GM18870 (cell line): ENCODE data around the gene MBD3.
"Not testable (repeated sequence)": the region's sequence is repeated elsewhere in the genome, so short reads cannot be mapped to it uniquely, and the experiment has no call there.

Experiments used
- ATAC-seq: cut with Tn5 transposase; IDR thresholded peaks from one replicate; pipeline ENCODE4 v1.9.1; 2021; ENCODE audit warnings: moderate library complexity; ENCODE audit not compliant: unreplicated experiment

Gene MBD3

DNA sequence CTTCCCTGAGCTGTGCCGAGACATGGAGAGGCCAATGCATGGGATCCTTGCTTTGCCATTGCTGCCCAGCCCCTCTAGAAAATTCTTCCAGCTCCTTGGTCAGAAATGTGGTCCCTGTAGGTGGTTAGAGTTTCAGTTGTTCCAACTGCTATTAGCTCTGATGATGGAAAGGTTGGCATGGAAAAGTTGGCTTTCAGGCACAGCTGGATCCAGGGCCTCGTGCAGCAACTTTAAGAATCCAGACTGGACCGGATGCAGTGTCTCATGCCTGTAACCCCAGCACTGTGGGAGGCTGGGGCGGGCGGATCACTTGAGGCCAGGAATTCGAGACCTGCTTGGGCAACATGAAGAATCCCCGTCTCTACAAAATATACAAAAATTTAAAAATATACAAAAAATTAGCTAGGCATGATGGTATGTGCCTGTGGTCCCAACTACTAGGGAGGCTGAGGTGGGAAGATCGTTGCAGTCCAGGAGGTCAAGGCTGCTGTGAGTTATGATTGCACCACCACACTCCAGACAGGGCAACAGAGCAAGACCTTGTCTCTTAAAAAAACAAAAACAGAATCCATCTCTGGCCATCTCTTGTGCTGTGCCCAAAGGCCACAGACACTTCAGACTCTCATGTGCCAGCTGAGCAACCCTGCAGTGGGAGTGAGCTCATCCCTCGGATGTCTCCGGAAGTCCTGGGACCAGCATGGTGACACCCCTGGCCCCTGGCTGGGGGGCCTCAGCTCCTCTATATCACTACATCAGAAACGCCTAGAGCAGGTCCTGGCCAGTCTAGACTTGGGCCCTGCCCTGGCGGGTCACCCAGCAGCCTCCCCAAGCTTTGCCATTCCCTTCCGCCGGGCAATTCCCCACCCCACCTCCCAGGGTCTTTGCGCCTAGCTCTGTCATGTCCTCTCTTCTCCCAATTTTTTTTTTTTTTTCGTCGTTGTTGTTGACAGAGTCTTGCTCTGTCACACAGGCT lies 41.3 kb downstream of the MBD3 start:
- ATAC-seq = no peak

DNA sequence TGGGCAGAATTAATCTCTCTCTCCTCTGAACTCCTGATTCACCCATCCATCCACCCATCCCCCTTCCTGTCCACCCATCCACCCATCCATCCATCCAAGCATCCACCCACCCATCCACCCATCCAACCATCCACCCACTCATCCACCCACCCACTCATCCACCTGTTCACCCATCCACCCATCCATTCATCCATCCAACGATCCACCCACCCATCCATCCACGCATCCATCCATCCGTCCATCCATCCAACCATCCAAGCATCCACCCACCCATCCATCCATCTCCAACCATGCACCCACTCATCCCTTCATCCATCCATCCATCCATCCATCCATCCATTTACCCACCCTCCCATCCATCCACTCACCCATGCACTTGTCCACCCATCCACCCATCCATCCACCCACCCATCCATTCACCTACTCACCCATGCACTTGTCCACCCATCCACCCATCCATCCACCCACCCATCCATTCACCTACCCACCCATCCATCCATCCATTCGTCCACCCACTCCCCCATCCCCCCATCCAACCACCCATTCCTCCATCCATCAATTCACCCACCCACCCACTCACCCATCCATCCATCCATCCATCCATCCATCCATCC lies 43.2 kb downstream of the MBD3 start:
- no peak for ATAC-seq

DNA sequence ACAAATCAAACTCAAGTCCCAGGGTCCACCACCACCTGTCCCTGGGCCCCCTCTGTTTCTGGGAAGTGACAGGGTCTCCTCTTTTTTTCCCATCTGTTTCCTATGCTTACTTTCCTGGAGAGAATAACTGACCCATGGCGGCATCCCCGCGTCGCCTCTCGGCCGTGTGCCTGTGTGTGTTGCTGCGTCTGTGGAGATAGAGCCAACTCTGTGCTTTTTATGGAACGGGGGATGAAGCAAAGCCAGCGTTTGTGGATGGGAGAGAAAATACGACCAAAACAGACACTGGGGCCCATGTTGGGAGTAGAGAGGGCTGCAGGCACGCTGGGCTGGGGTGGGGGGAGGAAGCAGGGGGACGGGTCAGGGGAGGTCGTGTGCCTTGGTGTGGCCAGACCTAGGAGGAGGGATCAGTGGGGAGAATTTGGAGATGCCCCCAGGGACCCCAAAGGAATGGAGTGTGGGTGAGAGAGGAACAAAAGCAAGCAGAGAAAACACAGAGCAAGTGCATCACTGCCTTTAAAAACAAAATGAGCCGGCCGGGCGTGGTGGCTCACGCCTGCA lies 52.2 kb downstream of the MBD3 start:
- no peak for ATAC-seq

DNA sequence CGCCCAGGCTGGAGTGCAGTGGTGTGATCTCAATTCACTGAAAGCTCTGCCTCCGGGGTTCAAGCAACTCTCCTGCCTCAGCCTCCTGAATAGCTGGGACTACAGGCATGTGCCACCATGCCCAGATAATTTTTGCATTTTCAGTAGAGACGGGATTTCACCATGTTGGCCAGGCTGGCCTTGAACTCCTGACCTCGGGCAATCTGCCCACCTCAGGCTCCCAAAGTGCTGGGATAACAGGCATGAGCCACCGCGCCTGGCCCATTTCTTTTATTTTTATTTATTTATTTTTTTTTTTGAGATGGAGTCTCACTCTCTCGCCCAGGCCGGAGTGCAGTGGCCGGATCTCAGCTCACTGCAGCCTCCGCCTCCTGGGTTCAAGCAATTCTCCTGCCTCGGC lies 52.9 kb downstream of the MBD3 start:
- not testable (repeated sequence) for ATAC-seq

DNA sequence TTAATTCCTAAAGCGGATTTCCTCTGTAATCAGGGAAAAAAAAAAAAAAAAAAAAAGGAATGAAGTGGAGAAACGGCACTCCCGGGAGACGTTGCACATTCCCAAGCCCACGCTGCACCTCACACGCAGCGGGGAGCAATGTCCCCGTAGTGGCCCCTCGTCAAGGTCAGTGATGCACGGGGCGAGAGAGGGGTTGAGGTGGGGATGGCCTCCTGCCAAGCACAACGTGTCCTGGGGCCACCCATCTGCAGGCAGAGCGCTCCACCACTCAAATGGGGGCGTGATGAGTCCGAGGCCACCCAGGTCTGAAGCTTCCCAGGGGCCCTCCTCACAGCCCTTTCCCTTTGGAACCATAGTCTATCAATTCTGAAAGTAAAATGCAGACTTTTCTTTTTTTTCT lies 53.7 kb downstream of the MBD3 start:
- ATAC-seq = no peak

DNA sequence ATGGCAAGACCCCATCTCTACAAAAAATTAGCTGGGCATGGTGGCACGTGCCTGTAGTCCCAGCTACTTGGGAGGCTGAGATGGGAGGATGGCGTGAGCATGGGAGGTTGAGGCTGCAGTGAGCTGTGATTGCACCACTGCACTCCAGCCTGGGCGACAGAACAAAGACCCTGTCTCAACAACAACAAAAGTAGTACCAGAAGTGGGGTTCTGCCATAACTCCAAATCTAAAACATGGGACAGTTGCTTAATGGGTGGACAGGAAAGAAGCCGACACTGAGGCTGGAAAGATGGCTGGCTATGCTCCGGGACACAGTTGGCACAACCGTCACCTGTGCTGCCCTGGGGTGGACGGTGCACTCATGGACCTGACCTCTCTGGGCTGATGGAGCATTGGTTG lies 57.0 kb downstream of the MBD3 start:
- not testable (repeated sequence) for ATAC-seq

DNA sequence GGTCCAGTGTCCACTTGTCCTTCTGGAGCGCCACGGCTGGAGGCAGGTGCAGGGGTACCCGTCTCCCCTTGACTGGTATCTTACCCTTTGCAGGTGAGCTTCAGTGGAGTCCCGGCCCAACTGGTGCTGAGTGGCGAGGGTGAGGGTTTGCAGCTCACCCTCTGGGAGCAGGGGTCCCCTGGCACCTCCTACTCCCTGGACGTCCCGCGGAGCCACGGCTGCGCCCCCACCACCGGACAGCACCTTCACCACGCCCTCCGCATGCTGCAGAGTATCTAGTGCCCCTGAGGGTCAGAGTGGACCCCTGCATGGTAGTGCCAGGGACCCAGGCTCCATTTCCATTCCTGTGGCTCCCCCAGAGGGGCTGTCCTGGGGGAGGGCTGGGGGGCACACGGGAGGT lies 57.7 kb downstream of the MBD3 start:
- ATAC-seq = no peak

DNA sequence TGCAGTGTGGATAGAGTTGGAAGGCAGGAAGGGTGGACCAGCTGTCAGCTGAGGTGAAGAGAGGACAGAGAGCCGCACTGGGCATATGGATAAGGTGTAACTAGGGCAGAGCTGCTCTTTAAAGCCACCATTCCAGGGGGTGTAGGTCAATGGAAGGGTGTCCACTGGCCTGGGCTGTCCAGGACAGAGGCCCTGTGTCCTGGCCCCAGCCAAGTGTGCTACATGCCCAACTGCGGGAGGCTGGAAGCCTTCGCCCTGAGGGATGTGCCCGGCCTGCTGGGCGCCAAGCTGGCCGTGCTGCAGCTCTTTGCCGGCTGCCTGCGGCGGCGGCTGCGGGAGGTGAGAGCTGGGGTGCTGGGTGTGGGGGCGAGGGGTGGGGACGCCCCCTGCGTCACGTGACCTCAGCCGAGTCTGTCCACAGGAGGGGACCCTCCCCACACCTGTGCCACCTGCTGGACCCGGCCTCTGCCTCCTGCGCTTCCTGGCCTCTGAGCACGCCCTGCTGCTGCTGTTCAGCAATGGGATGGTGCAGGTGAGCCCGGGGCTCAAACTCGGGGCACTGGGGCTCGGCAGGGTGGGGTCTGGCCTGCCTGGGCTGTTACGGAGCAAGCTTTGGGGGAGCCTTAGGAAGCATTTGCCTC lies 59.0 kb downstream of the MBD3 start:
- no peak for ATAC-seq

DNA sequence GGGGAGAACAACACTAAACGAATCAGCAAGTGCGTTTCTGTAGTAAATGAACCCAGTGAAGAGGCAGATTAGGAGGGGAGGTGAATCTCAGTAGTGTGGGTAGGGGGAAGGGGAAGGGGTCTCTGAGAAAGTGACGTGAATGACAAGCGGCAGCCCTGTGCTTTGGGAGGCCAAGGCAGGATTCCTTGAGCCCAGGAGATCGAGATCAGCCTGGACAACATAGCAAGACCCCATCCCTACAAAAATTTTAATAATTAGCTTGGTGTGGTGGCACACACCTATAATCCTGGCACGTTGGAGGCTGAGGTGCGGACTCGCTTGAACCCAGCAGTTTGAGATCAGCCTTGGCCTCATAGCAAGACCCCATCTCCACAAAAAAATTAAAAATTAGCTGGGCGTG lies 60.7 kb downstream of the MBD3 start:
- no peak for ATAC-seq

DNA sequence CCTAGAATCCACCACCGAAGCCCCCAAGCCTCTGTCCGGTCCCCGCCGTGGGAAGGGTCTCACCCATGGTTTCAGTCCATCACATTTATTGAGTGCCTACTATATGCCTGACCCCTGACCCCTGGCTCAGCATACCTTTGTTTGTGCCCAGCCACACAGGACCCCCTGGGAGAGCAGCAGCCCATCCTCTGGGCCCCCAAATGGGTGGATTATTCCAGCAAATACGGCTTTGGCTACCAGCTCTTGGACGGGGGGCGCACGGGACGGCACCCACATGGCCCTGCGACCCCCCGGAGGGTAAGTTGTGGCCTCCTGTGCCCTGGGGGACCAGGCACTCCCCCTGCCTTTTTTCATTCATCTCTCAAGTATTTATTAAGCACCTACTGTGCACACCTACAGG lies 61.1 kb downstream of the MBD3 start:
- ATAC-seq = no peak

DNA sequence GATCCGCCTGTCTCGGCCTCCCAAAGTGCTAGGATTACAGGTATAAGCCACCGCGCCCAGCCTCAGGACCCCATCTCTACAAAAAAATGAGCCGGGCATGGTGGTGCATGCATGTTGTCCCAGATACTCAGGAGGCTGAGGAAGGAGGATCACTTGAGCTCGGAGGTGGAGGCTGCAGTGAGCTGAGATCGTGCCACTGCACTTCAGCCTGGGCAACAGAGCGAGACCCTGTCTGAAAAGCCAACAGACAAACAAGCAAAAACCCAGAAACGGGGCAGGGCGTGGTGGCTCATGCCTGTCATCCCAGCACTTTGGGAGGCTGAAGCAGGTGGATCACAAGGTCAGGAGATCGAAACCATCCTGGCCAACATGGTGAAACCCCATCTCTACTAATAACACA lies 61.8 kb downstream of the MBD3 start:
- not testable (repeated sequence) for ATAC-seq

DNA sequence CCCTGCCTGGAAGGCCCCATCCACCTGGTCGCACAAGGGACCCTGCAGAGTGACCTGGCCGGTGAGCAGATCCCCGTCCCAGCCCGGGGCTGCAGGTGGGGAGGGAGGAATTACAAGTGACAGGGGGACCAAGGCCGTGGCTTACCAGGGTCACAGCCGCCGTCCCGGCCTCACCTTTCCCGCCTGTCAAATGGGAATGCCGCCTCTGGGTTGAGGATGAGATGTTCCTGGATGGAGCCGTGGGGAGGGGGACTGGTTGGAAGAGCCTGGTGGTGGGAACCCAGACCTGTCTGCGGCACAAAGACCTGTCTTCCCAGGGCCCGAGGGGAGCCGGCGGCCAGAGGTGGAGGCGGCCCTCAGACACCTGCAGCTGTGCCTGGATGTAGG lies 63.2 kb downstream of the MBD3 start:
- no peak for ATAC-seq

DNA sequence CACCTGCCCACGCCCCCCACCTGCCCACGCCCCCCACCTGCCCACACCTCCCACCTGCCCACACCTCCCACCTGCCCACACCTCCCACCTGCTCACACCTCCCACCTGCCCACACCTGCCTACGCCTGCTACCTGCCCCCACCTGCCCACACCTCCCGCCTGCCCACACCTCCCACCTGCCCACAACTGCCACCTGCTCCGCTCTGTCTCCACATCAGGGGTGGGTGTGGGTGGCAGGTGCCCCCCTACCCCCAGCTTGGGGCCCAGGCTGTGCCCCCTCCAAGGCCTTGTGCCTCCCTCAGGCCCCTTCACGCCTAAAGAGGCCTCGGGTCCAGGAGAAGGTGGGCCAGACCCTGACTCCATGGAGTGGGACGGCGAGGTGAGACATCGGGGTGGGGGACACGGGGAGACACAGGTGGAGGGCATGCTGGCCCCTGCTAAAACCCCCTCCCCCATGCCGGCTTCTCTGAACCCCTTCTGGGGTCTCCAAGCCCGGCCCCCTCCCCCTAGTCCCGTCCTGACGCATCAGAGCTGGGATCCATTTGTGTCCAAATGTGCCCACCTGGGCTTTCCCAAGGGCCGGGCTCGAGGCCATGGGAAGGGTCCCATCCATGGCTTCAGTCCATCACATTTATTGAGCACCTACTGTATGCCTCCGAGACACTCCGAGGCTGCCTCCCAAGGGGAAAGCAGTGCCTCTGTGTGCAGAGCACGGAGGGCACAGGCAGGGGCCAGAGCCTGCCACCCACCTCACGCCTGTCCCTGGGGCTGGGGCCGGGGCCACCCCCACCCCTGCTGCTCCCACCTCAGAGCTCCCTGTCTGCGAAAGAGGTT lies 63.9 kb downstream of the MBD3 start:
- ATAC-seq = no peak

DNA sequence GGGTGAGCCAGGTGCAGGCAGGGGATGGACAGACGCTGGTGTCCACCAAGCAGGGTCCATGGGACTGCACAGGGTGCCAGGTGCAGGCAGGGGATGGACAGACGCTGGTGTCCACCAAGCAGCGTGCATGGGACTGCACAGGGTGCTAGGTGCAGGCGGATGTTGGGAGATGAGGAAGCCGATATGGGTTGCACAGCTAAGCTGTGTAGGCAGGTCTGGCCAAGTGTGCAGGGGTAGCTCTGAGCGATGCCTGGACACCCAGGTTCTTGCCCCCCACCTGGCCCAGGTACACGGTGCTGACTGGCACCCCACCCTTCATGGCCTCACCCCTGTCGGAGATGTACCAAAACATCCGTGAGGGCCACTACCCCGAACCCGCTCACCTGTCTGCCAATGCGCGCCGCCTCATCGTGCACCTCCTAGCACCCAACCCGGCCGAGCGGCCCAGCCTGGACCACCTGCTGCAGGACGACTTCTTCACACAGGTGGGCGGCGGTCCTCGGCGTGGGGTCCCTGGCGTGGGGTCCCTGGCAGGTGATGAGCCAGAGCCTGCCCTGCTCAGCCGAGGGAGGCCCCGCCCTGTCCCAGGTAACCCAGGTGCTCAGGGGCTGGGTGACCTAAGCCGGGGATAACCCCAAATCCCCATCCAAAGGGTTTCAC lies 64.9 kb downstream of the MBD3 start:
- no peak for ATAC-seq

DNA sequence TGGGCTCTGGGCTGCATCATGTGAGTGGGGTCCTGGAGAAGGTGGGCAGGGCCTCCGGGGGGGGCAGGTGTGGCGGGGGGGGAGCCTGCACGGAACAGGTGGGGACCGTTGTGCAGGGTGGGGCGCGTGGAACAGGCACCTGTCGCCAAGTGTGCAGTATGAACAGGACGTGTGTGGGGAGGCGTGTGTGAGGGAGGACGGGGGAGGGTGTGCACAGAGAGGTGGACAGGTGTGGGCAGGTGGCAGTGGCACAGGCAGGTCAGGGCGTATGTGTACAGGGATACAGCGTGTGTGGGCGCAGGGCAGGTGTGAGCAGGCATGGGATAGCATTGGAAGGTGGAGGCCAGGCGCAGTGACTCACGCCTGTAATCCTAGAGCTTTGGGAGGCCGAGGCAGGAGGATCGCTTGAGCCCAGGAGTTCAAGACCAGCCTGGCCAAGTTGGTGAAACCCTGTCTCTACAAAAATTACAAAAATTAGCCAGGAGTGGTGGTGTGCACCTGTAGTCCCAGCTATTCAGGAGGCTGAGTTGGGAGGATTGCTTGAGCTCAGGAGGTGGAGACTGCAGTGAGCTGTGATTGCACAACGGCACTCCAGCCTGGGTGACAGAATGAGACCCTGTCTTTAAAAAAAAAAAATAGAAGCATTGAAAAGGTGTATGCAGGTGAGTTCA lies 65.6 kb downstream of the MBD3 start:
- no peak for ATAC-seq

DNA sequence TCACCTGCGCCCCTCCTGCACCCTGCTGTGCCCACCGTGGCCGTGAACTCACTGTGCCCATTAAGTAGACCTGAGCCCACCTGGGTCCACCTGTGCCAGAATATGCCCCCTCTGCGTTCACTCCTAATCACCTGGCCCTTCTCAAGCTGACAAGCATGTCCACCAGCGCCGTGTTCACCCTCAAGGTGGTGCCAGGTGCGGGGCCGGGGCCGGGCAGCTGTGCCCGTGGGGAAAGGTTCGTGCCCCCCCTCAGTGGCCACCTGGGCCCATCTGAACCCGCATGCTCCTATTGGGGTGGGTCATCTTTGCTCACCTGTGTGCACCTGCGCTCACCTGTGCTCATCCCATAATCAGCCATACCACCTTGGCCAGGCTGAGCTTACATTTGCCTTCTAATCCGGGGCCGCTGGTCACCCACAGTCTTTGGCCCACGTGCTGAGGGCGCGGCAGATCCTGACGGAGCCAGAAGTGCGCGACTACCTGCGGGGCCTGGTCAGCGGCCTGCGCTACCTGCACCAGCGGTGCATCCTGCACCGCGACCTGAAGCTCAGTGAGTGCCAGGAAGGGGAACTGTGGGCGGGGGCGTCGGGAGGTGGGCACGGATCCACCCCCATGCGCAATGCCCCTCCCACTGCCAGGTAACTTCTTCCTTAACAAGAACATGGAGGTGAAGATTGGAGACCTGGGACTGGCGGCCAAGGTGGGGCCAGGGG lies 66.4 kb downstream of the MBD3 start:
- ATAC-seq = no peak

DNA sequence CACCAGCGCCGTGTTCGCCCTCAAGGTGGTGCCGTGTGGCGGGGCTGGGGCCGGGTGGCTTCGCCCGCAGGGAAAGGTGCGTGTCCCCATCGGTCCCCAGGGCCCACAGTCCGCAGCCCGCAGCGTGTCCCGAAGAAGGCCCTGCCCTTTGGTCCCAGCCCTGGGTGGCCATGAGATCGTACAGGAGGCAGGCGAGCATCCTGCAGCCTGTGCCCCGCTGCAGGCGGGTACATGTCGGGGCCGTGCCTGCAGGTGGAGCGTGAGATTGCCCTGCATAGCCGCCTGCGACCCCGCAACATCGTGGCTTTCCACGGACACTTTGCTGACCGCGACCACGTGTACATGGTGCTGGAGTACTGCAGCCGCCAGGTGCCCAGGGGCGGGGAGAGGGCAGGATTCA lies 67.3 kb downstream of the MBD3 start:
- no peak for ATAC-seq

DNA sequence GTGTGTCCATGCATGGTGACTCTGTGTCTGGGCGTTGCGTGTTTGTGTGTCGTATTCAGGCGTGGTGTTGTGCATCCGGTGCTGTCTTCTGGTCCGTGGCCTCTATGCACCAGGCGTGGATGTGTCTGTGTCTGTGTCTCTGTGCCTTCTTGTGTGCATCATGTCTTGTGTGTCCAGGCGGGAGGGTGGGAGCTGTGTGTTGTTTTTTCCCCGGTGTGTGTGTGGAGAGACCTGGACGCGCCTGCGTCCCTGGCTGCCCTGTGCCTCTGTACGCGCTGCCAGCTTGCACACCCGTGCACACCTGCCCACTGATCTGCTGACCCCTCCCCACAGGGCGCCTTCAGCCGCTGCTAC lies 67.7 kb downstream of the MBD3 start:
- no peak for ATAC-seq

DNA sequence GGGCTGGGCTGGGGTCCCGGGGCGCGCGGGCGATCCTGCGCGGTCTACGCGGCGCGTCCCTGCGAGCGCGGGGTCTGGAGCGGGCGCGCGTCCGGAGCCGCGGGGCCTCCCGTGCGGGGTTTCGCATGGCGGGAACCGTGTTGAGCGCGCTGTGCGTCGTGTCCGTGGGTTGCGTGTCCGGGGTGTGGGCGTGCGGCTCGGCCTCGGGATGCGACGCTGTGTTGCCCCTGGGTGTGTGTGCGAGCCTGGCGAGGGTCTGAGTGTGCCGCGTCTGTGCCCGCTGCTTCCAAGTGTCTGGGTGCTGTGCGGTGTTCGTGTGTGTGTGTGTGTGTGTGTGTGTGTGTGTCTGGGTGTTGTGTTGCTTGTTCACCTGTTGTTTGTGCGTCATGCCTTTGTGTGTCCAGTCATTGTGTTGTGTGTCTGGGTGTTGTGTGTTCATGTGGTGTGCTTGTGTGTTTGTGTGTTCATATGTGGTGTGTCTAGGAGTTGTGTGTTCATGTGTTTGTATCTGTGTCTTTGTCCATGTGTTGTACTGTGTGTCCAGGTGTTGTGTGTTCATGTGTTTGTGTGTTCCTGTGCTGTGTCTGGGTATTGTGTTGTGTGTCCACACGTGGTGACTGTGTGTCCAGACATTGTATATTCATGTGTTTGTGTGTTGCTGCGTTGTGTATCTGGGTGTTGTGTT lies 68.2 kb downstream of the MBD3 start:
- no peak for ATAC-seq
